H54 (cell line): Measurements from ENCODE around the gene ZNF521.

Experiments
- DNase-seq: peaks from one replicate; pipeline ENCODE4 v3.0.0; 2011; ENCODE audit warnings: low spot score, mixed read lengths; ENCODE audit not compliant: insufficient read length
- FAIRE-seq: peaks from 3 replicates; lab custom pipeline; 2011; peaks lifted over from hg19 to GRCh38; lab: Jason Lieb, UNC
- POLR2A ChIP-seq: IDR thresholded peaks from 2 replicates; pipeline ENCODE4 v1.6.1; 2011; ENCODE audit warnings: low read depth, mild to moderate bottlenecking, low read length

ZNF521 gene

DNA sequence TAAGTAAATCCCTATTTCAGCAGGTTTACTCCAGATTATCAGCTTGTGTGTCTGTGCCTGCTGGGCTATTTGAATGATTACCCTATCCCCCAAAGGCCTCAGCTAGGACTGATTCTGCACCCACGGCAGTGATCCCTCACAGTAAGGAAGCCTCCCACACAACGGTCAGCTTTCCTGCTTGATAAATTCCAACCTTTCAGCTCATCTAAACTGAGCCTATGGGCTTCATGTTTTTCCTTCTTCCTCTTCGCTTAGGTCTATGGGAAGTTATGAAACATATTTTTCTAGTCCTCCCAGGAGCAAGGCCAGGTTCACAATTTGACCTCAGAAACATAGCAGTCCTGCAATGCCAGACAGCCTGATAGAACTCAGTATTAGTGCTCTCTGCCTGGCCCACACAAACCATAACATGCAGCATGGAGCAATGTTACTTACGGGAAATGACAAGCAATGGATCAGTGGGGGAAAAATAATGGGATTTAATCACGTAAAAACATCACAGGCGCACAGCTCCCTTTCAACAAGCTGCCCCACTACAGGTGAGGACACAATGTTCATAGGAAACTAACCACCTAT lies 170.9 kb downstream of the ZNF521 start:
- FAIRE-seq = no peak
- DNase-seq = no peak
- no peak for TF ChIP-seq POLR2A

DNA sequence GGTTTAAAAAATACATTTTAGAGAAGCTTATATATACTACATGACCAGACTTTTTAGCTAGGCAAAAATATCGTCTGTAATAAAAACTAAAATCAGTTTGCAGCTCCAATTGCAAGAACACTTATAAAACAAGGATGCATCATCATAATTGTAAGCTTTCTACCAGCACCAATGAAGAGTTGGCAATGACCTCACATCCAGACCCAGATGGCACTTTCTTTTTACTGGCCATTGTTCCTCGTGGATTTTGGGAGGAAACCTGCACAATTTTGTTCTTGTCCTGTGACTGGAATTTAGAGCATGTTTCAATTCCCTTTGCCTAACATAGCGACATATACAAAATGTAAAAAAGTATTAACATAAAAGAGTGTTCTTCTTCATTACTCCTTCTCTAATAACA lies 174.3 kb downstream of the ZNF521 start:
- FAIRE-seq = no peak
- TF ChIP-seq POLR2A = no peak
- DNase-seq = no peak

DNA sequence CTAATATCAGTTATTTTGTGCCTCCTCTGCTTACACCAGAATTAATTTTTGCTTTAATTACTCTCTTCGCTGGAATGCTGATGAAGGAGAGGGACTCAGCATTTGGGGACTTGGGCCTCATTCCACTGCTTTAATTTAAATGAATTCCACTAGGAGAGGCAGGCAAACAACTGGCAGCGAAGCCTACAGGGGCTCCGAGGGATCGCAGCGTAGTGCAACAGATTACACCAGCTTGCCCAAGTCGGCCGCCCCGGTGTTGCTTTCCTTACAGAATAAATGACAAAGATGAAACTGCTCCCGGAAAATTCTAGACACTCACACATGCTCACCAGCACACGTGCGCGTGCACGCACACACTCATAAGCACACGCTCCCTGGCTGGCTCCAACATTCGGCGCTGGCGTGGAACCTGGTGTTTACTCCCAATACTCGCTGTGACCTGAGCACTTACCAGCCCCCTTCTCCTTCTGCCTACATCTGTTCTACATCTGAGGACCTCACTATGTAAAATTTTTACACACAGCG lies 175.4 kb downstream of the ZNF521 start:
- no peak for DNase-seq
- no peak for TF ChIP-seq POLR2A
- no peak for FAIRE-seq

DNA sequence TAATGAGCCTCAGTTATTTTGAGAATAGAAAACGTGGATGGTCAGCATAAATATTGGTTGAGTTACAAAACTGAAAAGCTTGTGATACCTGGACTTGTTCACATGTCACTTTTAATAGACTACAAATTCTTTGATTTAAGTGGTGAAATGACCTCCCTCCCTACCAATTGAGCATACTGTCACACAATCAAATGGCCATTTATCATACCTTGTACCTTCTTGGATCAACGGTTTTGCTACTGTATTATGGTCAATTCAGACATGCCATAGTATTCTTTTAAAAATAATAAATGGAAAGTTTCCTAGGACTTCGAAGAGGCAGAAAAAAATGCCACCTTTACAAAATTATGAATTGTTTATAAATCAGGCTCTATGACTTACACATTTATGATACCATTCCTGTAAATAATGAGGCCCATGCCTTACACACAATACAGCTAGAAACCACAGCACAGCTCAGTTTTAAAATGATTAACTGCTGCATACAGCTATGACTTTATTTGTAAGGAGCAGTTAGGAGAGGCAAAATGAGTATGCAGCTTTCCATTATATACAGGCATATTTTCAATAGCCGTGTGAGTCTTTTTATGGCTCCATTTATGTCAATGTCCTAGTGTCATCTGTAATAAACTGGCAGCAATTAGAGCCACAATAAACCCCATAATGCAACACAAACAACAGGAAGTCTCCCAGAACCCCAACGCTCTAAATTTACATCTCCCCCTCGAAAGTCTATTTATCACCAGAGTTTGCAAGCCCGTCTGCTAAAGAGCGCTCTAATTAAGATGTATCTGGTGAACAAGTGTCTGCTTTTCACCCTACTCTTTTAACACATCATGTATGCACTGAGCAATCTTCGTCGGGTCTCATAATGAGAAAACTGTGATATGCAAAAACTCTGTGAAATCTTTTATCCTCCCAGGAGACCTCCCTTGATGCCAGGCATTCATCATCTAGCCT lies 176.1 kb downstream of the ZNF521 start:
- DNase-seq (no peak), FAIRE-seq (no peak)
- TF ChIP-seq POLR2A = no peak

DNA sequence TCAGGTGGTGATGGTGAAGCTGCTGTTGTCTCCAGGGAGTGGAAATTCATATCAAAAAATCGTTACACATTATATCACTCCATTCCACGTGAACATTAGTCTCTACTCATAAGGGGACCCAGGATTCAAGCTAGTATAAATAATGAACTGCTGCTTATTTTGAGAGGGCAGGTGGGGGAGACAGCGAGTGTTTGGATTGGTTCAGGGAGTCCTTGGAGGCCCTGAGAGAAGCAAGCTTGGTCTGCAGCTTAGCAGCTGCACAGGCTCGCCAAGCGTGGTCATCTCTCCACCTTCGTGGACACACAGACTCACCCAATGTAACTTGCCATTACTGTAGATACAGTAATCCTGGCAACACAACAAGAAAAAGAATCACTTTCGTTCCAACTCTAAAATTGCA lies 177.6 kb downstream of the ZNF521 start:
- no peak for TF ChIP-seq POLR2A
- DNase-seq (no peak), FAIRE-seq (no peak)

DNA sequence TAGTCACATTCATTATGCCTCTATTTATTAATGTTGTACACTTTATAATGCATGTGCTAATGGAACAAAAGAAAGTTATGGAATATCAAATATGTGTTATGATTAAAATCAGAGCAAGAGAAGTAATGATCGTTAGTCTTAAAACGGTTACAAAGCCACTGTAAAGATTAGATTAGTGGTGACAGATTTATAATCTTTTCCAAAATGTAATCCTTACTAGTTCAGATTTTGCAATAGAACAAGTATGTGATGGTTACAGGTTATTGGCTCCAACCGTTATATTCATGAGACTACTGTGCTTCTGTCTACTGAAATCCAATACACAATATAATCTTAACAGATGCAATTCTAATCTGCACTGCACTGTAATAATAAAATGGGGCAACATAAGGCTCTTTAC lies 180.6 kb downstream of the ZNF521 start:
- FAIRE-seq (no peak), DNase-seq (no peak)
- TF ChIP-seq POLR2A = no peak

- FAIRE-seq (no peak), DNase-seq (no peak)
- no peak for TF ChIP-seq POLR2A
Measured at GRCh38 chr18:25170402-25170801, 181.6 kb downstream of the ZNF521 start.

- DNase-seq (no peak), FAIRE-seq (no peak)
- no peak for TF ChIP-seq POLR2A
Measured at GRCh38 chr18:25169701-25170100, 182.3 kb downstream of the ZNF521 start.

DNA sequence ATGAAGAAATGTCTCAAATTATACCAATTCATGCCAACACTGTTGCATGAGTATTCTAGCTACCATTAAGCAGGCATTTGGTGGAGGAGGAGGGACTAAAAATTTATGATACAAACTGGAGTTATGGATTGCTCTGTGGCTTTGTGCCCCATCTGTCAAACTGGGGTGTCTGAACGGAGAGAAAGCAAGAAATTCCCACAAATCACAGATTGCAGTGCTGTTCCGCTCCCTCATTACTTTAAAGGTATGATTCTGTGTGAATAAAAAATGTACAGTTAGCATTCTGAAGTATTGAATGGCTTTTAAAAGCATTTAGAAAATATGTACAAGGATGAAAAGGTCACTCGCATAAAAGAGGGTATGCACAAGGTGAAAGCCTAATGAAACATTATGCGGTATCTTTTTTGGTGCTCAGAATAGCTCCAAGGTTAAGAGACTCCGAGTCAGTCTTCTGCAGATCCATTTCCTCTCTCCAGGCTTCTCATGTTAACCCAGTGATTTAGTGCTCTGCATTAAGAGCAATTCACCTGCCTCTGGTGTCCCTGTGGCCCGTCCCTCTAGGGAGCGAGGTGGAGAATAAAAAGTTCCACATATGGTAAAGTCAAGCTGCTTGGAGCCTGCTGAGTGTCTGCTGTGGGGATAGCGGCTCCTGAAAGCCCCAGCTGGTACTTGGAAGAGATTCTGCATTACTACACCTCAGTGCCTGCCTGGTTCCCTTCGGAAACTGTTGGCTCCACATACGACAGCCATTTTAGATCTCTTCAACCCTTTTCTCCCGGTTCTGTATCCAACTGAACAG lies 184.2 kb downstream of the ZNF521 start:
- DNase-seq (no peak), FAIRE-seq (no peak)
- TF ChIP-seq POLR2A = no peak

- no peak for FAIRE-seq
- TF ChIP-seq POLR2A = no peak
- no peak for DNase-seq
Measured at GRCh38 chr18:25166113-25166512, 185.9 kb downstream of the ZNF521 start.

GRCh38 chr18:25164848-25165811 lies 186.8 kb downstream of the ZNF521 start:
- FAIRE-seq (no peak), DNase-seq (no peak)
- no peak for TF ChIP-seq POLR2A

DNA sequence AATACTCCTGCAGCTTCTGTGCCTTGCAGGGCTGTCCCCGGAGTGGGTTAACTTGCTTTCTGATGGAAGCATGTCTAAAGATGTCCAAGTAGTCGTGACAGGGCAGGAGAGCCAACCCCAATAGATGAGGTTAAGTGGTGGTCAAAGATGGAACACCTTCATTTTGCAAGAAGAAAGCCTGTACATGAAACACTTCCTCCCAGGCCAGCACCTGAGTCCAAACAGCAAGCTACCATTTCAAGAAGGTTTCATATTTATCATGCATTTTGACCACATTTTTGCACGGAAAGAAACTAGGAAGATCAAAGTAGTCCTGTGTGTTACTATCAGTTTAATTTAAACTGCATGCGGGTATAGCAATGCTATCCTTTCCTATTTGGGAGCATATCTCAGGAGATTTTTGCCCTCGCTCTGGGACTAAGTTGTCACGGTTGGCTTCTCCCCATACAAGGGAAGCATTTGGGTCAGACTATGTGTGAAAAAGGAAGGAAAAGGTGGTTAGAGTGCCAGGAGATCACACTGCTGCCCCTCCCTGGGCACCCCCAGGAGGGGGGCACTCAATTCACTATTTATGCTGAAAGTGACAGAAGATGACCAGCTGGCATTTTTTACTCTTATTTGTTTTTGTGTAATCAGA lies 187.6 kb downstream of the ZNF521 start:
- no peak for FAIRE-seq
- DNase-seq = no peak

More for the DNA sequence above, 187.6 kb downstream of the ZNF521 start:
- TF ChIP-seq POLR2A = no peak
